Endothelial cell (in vitro differentiated cells): ENCODE data around the gene TSPAN7. TPM values are rescaled to one million over a fixed set of nuclear protein-coding genes. Genes with fewer than 3 reads are reported as not detected.

Source experiments
- DNase-seq: peaks from one replicate; pipeline ENCODE4 v3.0.0; 2021; ENCODE audit warnings: low spot score
- H3K27ac Mint-ChIP-seq: one replicate; pipeline ENCODE4 v1.8.0; 2021; ENCODE audit warnings: mixed read lengths, inconsistent platforms; ENCODE audit not compliant: unreplicated experiment
- H3K27me3 Mint-ChIP-seq: one replicate; pipeline ENCODE4 v1.8.0; 2021; ENCODE audit warnings: mild to moderate bottlenecking, moderate library complexity, mixed read lengths, inconsistent platforms; ENCODE audit not compliant: unreplicated experiment
- H3K36me3 Mint-ChIP-seq: one replicate; pipeline ENCODE4 v1.8.0; 2021; ENCODE audit warnings: mild to moderate bottlenecking, low read depth, mixed read lengths, inconsistent platforms; ENCODE audit not compliant: unreplicated experiment
- H3K4me1 Mint-ChIP-seq: one replicate; pipeline ENCODE4 v1.8.0; 2021; ENCODE audit warnings: mild to moderate bottlenecking, mixed read lengths, inconsistent platforms; ENCODE audit not compliant: unreplicated experiment
- H3K4me3 Mint-ChIP-seq: one replicate; pipeline ENCODE4 v1.8.0; 2021; ENCODE audit warnings: mild to moderate bottlenecking, mixed read lengths, inconsistent platforms; ENCODE audit not compliant: unreplicated experiment
- H3K9me3 Mint-ChIP-seq: one replicate; pipeline ENCODE4 v1.8.0; 2021; ENCODE audit warnings: mixed read lengths, inconsistent platforms; ENCODE audit not compliant: unreplicated experiment
- CTCF ChIP-seq: fragments of 200-600 bp; sonication (generic); IDR thresholded peaks from one replicate; pipeline ENCODE4 v1.5.0; 2021; ENCODE audit warnings: antibody characterized with exemption; ENCODE audit not compliant: unreplicated experiment
- total RNA-seq: library from RNA; stranded (reverse); fragmentation: NEBNext Ultra II Directional; extraction: Animal tissue kit (Norgen Biotek cat#: 25700); gene quantifications from one replicate; pipeline ENCODE4 v1.2.1, GENCODE V29; 2021; ENCODE audit not compliant: unreplicated experiment

The TSPAN7 gene
- total RNA-seq, 1 donor from 2014 or later, result 12.4 TPM

DNA sequence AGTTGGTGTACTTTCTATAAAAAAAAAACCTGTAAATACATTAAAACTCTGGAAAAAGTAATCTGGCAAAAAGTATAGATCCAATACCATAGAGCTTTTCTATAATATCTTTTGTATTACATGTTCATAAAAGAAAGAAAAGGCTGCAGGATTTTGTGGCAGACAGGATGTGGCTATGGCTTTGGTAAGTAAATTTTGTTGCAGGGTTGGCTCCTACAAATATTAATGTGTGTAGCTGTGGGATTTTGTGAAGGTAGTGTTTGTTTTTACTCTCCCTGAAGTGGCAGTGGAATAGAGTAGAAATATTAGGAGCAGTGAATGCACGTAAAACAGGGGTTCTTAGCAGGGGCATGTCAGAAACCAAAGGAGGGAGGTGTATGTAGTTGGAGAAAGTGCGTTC lies 84.8 kb downstream of the TSPAN7 start:
- H3K27me3 Mint-ChIP-seq, result no peaks in the 10 kb centered on the region
- no peak overlapping the region for H3K27ac Mint-ChIP-seq
- no peaks in the 10 kb centered on the region for H3K9me3 Mint-ChIP-seq
- DNase-seq, result no peak
- H3K4me1 Mint-ChIP-seq, result peaks cover 10% of the 10 kb centered on the region
- H3K36me3 Mint-ChIP-seq, result no peaks in the 10 kb centered on the region
- no peak overlapping the region for H3K4me3 Mint-ChIP-seq
- TF ChIP-seq CTCF, result no peak

DNA sequence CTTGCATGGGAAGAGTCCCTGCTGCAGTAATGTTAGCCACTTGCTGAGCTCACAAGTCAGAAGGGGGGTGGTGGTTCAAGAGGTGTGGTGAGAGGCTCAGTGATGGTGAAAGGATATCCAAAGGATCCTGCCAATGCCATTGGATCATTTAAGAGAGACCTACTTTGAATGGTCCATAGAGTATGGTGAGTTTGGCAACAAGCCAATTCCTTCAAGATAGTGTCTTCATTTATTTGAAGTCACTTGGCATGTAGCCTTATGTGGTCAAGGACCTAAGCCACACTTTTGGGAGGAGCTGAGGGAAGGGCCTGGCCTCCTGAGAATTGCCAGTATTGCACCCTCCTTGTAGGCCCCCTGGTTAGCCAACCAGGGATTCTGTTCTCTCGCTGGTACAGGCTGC lies 87.9 kb downstream of the TSPAN7 start:
- Mint-ChIP-seq H3K36me3 (no peaks in the 10 kb centered on the region), H3K27ac (no peak overlapping the region), H3K27me3 (no peaks in the 10 kb centered on the region), H3K9me3 (no peaks in the 10 kb centered on the region), H3K4me1 (peaks cover 10% of the 10 kb centered on the region), H3K4me3 (no peak overlapping the region)
- DNase-seq, result no peak
- TF ChIP-seq CTCF, result no peak

GRCh38 chrX:38649674-38650647 lies 88.6 kb downstream of the TSPAN7 start:
- no peak for DNase-seq
- H3K9me3 Mint-ChIP-seq, result no peaks in the 10 kb centered on the region
- H3K36me3 Mint-ChIP-seq, result no peaks in the 10 kb centered on the region
- no peak for TF ChIP-seq CTCF
- no peaks in the 10 kb centered on the region for H3K27me3 Mint-ChIP-seq
- no peak overlapping the region for H3K27ac Mint-ChIP-seq
- H3K4me3 Mint-ChIP-seq, result no peak overlapping the region
- H3K4me1 Mint-ChIP-seq, result peaks cover 10% of the 10 kb centered on the region

DNA sequence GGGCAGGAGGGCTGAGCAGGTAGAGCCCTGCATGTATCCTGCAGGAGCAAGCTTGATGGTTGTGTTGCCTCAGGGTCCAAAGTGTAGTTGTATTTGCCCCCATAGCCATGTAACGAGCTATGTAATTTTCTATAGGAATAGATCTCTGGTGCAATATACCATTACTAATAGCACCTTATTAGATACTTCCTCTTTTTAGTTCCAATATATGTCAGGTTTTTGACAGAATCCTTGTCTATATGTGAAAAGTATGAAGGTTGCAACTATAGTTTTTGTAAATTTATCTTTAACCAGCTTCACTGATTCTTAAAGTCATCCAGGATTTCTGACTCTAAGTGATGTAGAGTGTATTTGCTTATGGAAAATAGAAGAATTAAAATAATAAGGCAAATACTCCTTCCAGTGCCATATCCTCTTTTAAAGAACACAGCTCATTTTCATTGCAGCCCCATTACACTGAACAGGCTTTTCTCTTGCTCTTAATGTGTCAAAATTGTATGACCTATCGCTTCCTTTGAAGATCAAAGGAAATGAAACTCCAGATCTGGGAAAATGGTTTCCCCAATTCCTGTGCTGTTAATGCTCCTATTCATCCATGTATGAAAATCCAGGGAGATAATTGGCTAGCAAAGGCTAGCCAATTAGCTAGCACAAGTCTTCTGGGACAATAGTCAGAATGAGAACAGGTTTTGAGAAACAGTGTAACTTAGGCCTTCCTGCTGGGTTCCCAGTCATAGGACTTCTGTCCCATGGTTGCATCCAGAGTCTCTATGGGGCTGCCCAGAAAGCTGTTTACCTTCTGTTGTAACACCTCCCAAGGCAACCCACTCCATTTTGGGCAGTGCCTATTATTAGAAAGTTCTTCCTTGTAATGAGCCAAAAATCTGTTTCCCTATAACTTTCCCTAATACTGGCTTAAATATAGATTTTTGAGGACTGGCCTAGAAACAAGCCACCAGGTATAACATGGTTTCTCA lies 90.6 kb downstream of the TSPAN7 start:
- H3K36me3 Mint-ChIP-seq, result no peaks in the 10 kb centered on the region
- TF ChIP-seq CTCF, result no peak
- no peaks in the 10 kb centered on the region for H3K27me3 Mint-ChIP-seq
- DNase-seq, result no peak
- peaks cover 8% of the 10 kb centered on the region for H3K4me1 Mint-ChIP-seq
- no peak overlapping the region for H3K27ac Mint-ChIP-seq
- H3K4me3 Mint-ChIP-seq, result no peak overlapping the region
- no peaks in the 10 kb centered on the region for H3K9me3 Mint-ChIP-seq
